Upper lobe of left lung (tissue), 4 donors: Measurements from ENCODE around the gene STUB1.

Source experiments
- CTCF ChIP-seq, 6 experiments: fragments of 450-650 bp in 4 of 6; fragments of 200-600 bp in 2 of 6; sonication (generic) in 2 of 6; IDR thresholded peaks; one replicate each; pipeline ENCODE4 v1.5.1; 2016 to 2019; ENCODE audit warnings: antibody characterized with exemption in 6 of 6
- POLR2A ChIP-seq, 4 donors: fragments of 450-650 bp; IDR thresholded peaks; one replicate each; pipeline ENCODE4 v1.5.1; 2016 to 2017; ENCODE audit warnings: antibody characterized with exemption in 4 of 4, mild to moderate bottlenecking in 2 of 4

GRCh38 chr16:721765-722540 is 41.7 kb downstream of the STUB1 start:
- TF ChIP-seq CTCF (IDR thresholded peaks at IDR 0.05), result no peak
- TF ChIP-seq POLR2A (IDR thresholded peaks at IDR 0.05), result no peak
